Activated CD4-positive, alpha-beta T cell treated with anti-CD3 and anti-CD28 coated beads for 36 hours (primary cell): ENCODE data around the gene SYNPR. TPM values are rescaled to one million over a fixed set of nuclear protein-coding genes. Genes with fewer than 3 reads are reported as not detected.

ENCODE experiments used
- ATAC-seq: fragments of 200-7000 bp; cut with Tn5 transposase; one replicate; pipeline ENCODE4 v1.10.0; 2021; ENCODE audit warnings: mild to moderate bottlenecking, moderate library complexity
- CTCF ChIA-PET: fragments of 350-600 bp; sonication (Branson Sonifier 250); formaldehyde crosslinking; loops from one replicate; lab custom pipeline; 2021; ENCODE audit warnings: antibody characterized with exemption; lab: Charles Lee
- POLR2A ChIA-PET: fragments of 350-600 bp; sonication (Branson Sonifier 250); formaldehyde crosslinking; loops from one replicate; lab custom pipeline; 2021; ENCODE audit warnings: antibody characterized with exemption, inconsistent platforms; lab: Charles Lee
- DNase-seq: peaks from one replicate; pipeline ENCODE4 v3.0.0-alpha.2; 2020
- H3K27ac Mint-ChIP-seq: one replicate; pipeline ENCODE4 v1.8.0; 2021; ENCODE audit warnings: mixed read lengths
- H3K27me3 Mint-ChIP-seq: one replicate; pipeline ENCODE4 v1.8.0; 2021; ENCODE audit warnings: mixed read lengths
- H3K36me3 Mint-ChIP-seq: one replicate; pipeline ENCODE4 v1.8.0; 2021; ENCODE audit warnings: low read depth, mixed read lengths
- H3K4me1 Mint-ChIP-seq: one replicate; pipeline ENCODE4 v1.8.0; 2021; ENCODE audit warnings: mixed read lengths
- H3K4me3 Mint-ChIP-seq: one replicate; pipeline ENCODE4 v1.8.0; 2021; ENCODE audit warnings: mild to moderate bottlenecking, moderate library complexity, mixed read lengths
- H3K9me3 Mint-ChIP-seq: one replicate; pipeline ENCODE4 v1.8.0; 2021; ENCODE audit warnings: low read depth, mixed read lengths
- intact Hi-C, 2 experiments: fragments of 100-400 bp; cut with DNase I in 1 of 2; cut with micrococcal nuclease in 1 of 2; formaldehyde crosslinking; loops; one replicate each; pipeline versions ENCODE4 v1.14.2 to v1.15.1; 2022 to 2024; cut with DNase I, micrococcal nuclease
- total RNA-seq, 2 experiments: library from RNA; stranded (reverse); gene quantifications; one replicate each; pipeline ENCODE4 v1.2.3, GENCODE V29; 2021

Gene SYNPR
- total RNA-seq, 2 experiments from 2014 or later = not detected

DNA sequence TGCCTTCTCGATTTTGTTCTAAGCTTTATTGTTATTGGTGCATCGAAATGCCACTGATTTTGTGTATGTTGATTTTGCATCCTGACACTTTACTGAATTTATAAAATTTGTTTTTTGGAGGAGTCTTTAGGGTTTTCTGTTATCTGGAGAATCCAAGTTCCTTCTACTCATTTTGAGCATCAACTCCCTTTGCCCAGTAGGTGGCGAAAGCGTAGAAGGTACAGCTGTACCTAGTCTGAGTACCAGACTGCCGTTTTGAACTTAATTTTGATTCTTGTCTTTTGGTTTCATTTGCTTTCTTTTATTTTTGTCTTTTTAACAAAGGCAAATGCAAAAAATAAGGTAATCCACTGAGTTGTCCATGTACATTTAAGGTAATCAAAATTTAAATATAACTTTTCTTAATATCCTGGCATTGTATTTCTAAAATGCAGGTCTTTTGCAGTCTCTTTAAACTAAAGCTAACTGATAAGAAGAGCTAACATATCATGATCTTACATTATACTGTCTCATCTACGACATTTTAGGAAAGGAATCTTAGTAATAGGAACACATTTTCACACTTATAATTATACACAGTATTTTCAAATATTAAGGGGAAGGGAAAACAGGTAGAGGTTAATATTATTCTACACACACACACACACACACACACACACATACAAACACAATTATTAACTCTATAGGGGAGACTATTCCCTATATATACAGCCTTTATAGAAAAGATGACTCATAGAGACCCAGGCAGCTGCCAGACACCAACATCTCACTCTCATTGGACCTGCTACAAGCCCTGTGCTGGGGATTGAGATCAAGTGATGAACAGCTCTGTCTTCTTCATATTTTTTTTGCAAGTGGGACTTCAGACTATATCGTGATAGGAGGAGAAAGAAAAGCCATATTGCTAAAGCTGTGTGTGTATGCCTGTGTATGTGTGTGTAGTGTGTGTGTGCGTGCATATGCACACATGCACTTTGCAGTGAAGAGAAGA is 71.8 kb downstream of the SYNPR start:
- CTCF ChIA-PET = interaction anchor here (0.6 to 5.3 kb wide), 15 partner anchors 9 to 668 kb away, joined by 3 to 82 read pairs (median 5); partner anchors contain the start of gene C3orf49
- H3K27me3 Mint-ChIP-seq = peaks cover 26% of the 10 kb centered on the region
- no peak overlapping the region for H3K4me3 Mint-ChIP-seq
- intact Hi-C loops = loop anchor here in 1 of 2 experiments (1.0 to 10.0 kb wide), 3 partner anchors 468 to 1135 kb away; no protein-coding TSS in a partner anchor
- no peaks in the 10 kb centered on the region for H3K4me1 Mint-ChIP-seq
- ATAC-seq = peak; percentile 70
- no peak overlapping the region for H3K27ac Mint-ChIP-seq
- DNase-seq = peak; percentile 66
- H3K9me3 Mint-ChIP-seq = no peaks in the 10 kb centered on the region
- H3K36me3 Mint-ChIP-seq = no peaks in the 10 kb centered on the region
- POLR2A ChIA-PET = no interaction called here

DNA sequence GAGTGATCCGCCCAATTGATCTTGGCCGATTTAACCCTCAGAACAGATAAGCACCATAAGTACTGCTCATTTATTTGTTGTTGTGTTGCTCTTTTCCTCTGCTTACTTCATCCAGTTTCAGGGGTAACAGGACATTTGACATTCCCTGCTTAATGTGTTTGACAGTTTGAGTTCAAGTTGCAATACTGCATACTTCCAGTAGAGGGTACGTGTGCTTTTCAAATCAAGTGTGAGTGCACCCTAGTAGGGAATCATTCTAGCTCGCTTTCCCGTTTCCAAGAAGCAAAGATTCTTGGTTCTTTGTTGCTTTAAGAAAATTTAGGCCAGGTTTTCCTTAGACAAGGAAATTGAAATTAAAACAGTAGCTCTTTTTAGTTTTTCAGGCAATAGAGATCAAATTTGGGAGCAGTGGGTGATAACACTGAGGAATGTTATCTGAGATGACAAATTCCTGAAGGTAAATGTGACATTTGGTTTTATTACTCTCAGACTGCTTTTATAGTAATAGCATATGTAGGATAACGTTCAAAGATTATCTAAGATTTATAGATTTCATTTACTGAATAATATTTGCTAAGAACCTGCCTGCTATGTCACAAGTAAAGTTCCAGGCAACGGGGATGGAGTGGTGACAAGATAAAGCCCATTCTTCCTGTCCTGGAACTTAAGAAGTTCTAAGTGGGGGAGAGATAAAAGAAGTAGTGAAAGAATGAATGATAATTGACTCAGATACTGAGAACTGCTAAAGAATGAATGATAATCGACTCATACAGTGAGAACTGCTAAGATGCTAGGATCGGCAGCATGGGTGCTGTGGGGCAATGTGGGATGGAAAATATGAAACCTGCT is 73.3 kb downstream of the SYNPR start:
- Mint-ChIP-seq H3K4me3 (no peak overlapping the region), H3K4me1 (no peaks in the 10 kb centered on the region), H3K9me3 (no peaks in the 10 kb centered on the region), H3K27ac (no peak overlapping the region), H3K36me3 (no peaks in the 10 kb centered on the region), H3K27me3 (peaks cover 24% of the 10 kb centered on the region)
- intact Hi-C loops = loop anchor here in 1 of 2 experiments (1.0 kb wide), 1 partner anchor 467 kb away; no protein-coding TSS in a partner anchor
- ATAC-seq (peak; percentile 33), DNase-seq (peak; percentile 8)
- ChIA-PET POLR2A (no interaction called here), CTCF (interaction anchor here (0.6 to 5.3 kb wide), 6 partner anchors 14 to 1112 kb away, joined by 3 to 82 read pairs (median 3); partner anchors contain the start of gene C3orf49)

DNA sequence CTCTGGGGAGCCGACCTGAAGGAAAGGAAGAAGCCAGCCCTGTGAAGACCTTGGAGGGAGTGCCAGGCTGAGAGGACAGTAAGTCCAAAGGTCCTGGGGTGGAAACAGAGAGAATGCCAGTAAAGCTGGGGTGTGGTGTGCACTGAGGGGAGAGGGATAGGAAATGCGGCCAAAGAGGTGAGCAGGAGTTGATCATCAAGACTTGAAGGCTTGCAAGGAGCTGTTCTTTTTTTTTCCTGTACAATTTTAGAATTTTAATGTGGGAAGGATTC is 73.8 kb downstream of the SYNPR start:
- CTCF ChIA-PET = interaction anchor here (0.6 to 5.3 kb wide), 4 partner anchors 360 to 1451 kb away, joined by 3 to 82 read pairs (median 3); partner anchors contain the start of gene C3orf49
- H3K36me3 Mint-ChIP-seq = no peaks in the 10 kb centered on the region
- POLR2A ChIA-PET = no interaction called here
- ATAC-seq (no peak), DNase-seq (no peak)
- H3K9me3 Mint-ChIP-seq = no peaks in the 10 kb centered on the region
- no peak overlapping the region for H3K4me3 Mint-ChIP-seq
- intact Hi-C loops = no loop called here
- H3K4me1 Mint-ChIP-seq = no peaks in the 10 kb centered on the region
- H3K27me3 Mint-ChIP-seq = peaks cover 27% of the 10 kb centered on the region
- no peak overlapping the region for H3K27ac Mint-ChIP-seq

DNA sequence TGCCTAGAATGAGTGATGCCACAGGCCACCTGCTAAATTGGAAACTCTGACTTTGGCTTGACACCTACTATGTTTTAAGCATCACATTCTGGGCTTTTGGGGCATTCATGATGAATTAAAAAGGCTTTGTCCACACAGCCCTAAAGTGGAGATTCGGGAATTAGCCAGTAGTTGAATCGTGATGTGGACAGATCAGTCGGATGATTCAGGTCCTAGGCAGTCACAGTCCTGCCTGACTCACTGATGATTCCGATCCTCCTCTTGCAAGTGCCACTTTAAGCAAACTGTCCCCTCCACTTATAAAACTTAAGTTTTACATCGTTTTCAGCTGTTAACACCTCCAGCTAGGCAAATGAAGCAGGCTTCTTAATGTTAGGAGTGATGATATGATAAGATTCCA is 75.3 kb downstream of the SYNPR start:
- no peaks in the 10 kb centered on the region for H3K9me3 Mint-ChIP-seq
- intact Hi-C loops = no loop called here
- DNase-seq (no peak), ATAC-seq (no peak)
- H3K27me3 Mint-ChIP-seq = peaks cover 26% of the 10 kb centered on the region
- POLR2A ChIA-PET = no interaction called here
- no peaks in the 10 kb centered on the region for H3K4me1 Mint-ChIP-seq
- H3K27ac Mint-ChIP-seq = no peak overlapping the region
- H3K36me3 Mint-ChIP-seq = no peaks in the 10 kb centered on the region
- no peak overlapping the region for H3K4me3 Mint-ChIP-seq
- CTCF ChIA-PET = interaction anchor here (0.6 to 1.3 kb wide), 4 partner anchors 9 to 351 kb away, joined by 3 read pairs; no protein-coding TSS in a partner anchor

DNA sequence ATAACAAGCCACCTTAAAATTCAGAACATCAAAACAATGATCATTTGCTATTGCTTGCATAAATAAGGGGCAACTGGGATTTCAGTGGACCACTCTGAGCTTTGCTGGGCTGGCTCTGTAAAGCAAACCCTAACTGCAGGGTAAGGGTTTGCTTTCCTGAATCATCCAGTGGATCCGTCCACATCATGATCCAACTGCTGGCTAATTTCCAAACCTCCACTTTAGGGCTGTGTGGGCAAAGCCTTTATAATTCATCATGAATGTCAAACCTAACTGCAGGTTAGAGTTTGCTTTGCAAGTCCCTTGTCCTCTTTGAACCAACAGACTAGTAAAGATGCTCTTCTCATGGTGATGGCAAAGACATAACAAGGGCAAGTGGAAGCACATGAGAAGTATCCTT is 76.1 kb downstream of the SYNPR start:
- ChIA-PET CTCF (interaction anchor here (0.6 kb wide), 1 partner anchor 350 kb away, joined by 3 read pairs; no protein-coding TSS in a partner anchor), POLR2A (no interaction called here)
- H3K9me3 Mint-ChIP-seq = no peaks in the 10 kb centered on the region
- H3K27me3 Mint-ChIP-seq = peaks cover 21% of the 10 kb centered on the region
- no peak overlapping the region for H3K27ac Mint-ChIP-seq
- DNase-seq = no peak
- no peak for ATAC-seq
- intact Hi-C loops = no loop called here
- H3K4me3 Mint-ChIP-seq = no peak overlapping the region
- no peaks in the 10 kb centered on the region for H3K4me1 Mint-ChIP-seq
- no peaks in the 10 kb centered on the region for H3K36me3 Mint-ChIP-seq

DNA sequence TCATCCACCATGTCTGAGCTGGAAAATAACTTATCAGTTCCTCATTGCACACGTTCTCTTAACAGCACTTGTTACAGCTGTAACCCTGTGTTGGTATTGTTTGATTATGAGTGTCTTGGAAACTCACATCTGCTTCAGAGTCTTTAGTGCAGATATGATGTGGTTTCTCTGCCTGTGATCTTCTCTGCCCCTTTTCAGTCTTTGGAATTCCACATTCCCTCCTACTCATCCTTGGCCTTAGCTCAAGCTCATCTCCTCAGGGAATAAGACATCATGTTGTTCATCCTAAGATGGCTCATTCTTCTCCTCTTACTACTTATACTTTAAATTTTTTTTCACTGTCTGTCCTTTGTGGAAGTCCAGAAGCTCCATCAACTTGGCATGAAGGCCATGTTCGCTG is 77.7 kb downstream of the SYNPR start:
- intact Hi-C loops = no loop called here
- no peak for ATAC-seq
- H3K4me3 Mint-ChIP-seq = no peak overlapping the region
- H3K4me1 Mint-ChIP-seq = no peaks in the 10 kb centered on the region
- DNase-seq = no peak
- no peak overlapping the region for H3K27ac Mint-ChIP-seq
- CTCF ChIA-PET = interaction anchor here (0.6 kb wide), 1 partner anchor 927 kb away, joined by 3 read pairs; no protein-coding TSS in a partner anchor
- H3K36me3 Mint-ChIP-seq = no peaks in the 10 kb centered on the region
- POLR2A ChIA-PET = no interaction called here
- H3K27me3 Mint-ChIP-seq = peaks cover 14% of the 10 kb centered on the region
- H3K9me3 Mint-ChIP-seq = no peaks in the 10 kb centered on the region

DNA sequence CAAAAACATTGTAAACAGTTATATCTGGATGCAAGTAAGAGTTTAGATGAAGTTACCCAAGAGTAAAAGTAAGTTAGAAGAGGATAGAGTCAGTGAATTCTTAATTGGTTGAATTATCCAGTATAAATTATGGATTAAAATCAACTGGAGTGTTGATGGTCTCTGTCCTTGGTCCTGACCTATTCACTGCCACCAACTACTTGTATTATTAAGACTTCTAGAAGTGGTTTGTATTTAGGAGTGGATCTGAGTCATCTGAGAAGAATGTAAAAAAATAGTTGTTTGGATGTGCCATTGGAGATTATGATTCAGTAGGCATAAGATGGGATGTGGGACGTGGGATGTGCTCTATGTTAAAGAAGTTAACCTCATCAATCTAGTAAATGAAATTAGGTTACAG is 86.4 kb downstream of the SYNPR start:
- POLR2A ChIA-PET = no interaction called here
- H3K36me3 Mint-ChIP-seq = no peaks in the 10 kb centered on the region
- H3K4me1 Mint-ChIP-seq = no peaks in the 10 kb centered on the region
- intact Hi-C loops = no loop called here
- DNase-seq (no peak), ATAC-seq (no peak)
- CTCF ChIA-PET = interaction anchor here (0.6 kb wide), 1 partner anchor 946 kb away, joined by 3 read pairs; no protein-coding TSS in a partner anchor
- peaks cover 3% of the 10 kb centered on the region for H3K27me3 Mint-ChIP-seq
- H3K9me3 Mint-ChIP-seq = no peaks in the 10 kb centered on the region
- H3K27ac Mint-ChIP-seq = no peak overlapping the region
- no peak overlapping the region for H3K4me3 Mint-ChIP-seq

DNA sequence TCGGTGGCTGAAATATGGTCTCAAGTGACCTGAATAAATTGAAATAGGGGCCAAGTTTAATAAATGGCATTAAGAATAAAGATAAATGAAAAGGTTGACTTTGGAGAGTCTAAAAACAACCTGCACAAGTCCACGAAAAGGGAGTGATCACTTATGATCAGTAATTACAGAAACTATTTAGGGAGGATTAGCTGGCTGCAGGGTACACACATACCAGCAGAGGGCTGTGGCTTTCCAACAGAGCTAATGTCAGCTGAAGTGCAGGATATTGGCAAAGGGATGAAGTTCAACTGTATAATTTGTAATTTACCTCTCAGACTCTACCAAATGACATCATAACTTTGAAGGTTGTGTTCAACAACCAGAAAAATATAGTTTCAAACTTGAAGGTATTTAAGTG is 86.8 kb downstream of the SYNPR start:
- CTCF ChIA-PET = interaction anchor here (0.6 to 1.6 kb wide), 3 partner anchors 14 to 946 kb away, joined by 3 read pairs; no protein-coding TSS in a partner anchor
- H3K27ac Mint-ChIP-seq = no peak overlapping the region

DNA sequence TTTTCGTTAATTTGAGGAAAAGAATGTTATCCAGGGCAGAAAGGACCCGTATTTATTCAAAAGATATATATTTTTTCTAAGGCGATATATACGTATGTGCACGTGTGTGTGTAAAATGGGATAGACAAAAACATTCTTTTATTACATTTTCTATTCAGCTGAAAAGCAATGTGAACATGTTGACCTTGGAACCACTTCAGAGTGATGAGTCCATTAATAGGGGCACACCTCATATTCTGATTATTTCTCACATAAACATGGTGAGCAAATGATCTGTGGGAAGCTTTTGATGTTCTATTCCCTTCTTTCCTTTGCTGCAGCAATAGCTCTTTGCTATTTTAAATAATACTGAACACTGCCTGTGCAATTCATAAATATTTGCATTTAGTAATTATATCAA is 87.6 kb downstream of the SYNPR start:
- ChIA-PET POLR2A (no interaction called here), CTCF (interaction anchor here (0.9 to 1.6 kb wide), 3 partner anchors 14 to 452 kb away, joined by 3 to 4 read pairs (median 3); no protein-coding TSS in a partner anchor)
- intact Hi-C loops = no loop called here
- ATAC-seq (no peak), DNase-seq (no peak)
- Mint-ChIP-seq H3K9me3 (no peaks in the 10 kb centered on the region), H3K4me3 (no peak overlapping the region), H3K4me1 (no peaks in the 10 kb centered on the region), H3K27me3 (peaks cover 3% of the 10 kb centered on the region), H3K36me3 (no peaks in the 10 kb centered on the region), H3K27ac (no peak overlapping the region)

More for the DNA sequence above, 86.8 kb downstream of the SYNPR start:
- no peak overlapping the region for H3K4me3 Mint-ChIP-seq
- H3K4me1 Mint-ChIP-seq = no peaks in the 10 kb centered on the region
- no peaks in the 10 kb centered on the region for H3K36me3 Mint-ChIP-seq
- ATAC-seq = no peak
- DNase-seq = no peak
- H3K27me3 Mint-ChIP-seq = peaks cover 3% of the 10 kb centered on the region
- no peaks in the 10 kb centered on the region for H3K9me3 Mint-ChIP-seq
- POLR2A ChIA-PET = no interaction called here
- intact Hi-C loops = no loop called here

DNA sequence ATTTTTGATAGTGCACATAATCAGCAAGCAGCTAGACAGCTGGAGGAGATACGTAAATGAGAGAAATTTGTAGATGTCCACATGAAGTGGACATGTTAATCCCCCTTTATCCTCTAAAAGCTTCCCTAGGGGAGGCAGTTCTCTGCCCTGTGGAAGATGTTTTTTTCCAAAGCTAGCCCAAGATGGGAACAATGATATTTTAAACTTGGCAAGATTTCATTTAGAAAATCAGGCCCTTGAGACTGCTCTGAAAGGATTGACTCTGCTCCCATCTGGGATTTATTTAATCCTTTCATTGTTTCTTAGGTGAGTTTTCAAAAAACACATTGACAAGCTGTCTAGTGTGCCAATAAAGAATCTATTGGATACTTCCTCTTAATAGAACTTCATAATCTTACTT is 92.0 kb downstream of the SYNPR start:
- H3K4me1 Mint-ChIP-seq = no peaks in the 10 kb centered on the region
- CTCF ChIA-PET = interaction anchor here (0.9 kb wide), 1 partner anchor 40 kb away, joined by 3 read pairs; no protein-coding TSS in a partner anchor
- peaks cover 2% of the 10 kb centered on the region for H3K27me3 Mint-ChIP-seq
- peaks cover 4% of the 10 kb centered on the region for H3K9me3 Mint-ChIP-seq
- POLR2A ChIA-PET = no interaction called here
- H3K27ac Mint-ChIP-seq = no peak overlapping the region
- no peak overlapping the region for H3K4me3 Mint-ChIP-seq
- DNase-seq (no peak), ATAC-seq (no peak)
- intact Hi-C loops = no loop called here
- H3K36me3 Mint-ChIP-seq = no peaks in the 10 kb centered on the region

DNA sequence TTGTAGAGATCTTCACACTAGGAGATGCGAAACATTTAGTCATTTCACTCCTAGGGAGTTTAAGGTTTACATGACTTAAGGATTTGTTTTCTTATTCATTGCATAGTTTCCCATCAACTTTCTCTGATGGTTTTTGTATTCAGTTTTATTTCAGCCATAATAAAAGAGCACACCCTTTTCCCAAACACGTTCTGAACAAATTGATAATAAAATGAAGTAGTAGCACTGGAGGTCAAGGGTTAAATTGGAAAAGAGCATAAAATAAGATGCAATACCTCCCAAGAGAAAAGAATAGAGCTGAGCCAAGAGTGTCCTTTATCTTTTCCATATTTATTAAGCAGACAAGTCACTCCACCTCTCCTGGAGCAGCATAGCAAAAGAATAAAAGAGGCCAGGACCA is 104.9 kb downstream of the SYNPR start:
- no peak overlapping the region for H3K4me3 Mint-ChIP-seq
- DNase-seq = no peak
- CTCF ChIA-PET = no interaction called here
- no peak for ATAC-seq
- intact Hi-C loops = no loop called here
- H3K27ac Mint-ChIP-seq = no peak overlapping the region
- H3K9me3 Mint-ChIP-seq = peaks cover 4% of the 10 kb centered on the region
- H3K36me3 Mint-ChIP-seq = no peaks in the 10 kb centered on the region
- peaks cover 1% of the 10 kb centered on the region for H3K27me3 Mint-ChIP-seq
- POLR2A ChIA-PET = no interaction called here
- no peaks in the 10 kb centered on the region for H3K4me1 Mint-ChIP-seq
